ENCODE measurements around the gene DBET. TPM values are rescaled to one million over a fixed set of nuclear protein-coding genes. Genes with fewer than 3 reads are reported as not detected.
"Not testable (repeated sequence)": the region's sequence is repeated elsewhere in the genome, so short reads cannot be mapped to it uniquely, and the experiment has no call there.

The DBET gene
- total RNA-seq, 1 experiment from 2014 or later: not detected

DNA sequence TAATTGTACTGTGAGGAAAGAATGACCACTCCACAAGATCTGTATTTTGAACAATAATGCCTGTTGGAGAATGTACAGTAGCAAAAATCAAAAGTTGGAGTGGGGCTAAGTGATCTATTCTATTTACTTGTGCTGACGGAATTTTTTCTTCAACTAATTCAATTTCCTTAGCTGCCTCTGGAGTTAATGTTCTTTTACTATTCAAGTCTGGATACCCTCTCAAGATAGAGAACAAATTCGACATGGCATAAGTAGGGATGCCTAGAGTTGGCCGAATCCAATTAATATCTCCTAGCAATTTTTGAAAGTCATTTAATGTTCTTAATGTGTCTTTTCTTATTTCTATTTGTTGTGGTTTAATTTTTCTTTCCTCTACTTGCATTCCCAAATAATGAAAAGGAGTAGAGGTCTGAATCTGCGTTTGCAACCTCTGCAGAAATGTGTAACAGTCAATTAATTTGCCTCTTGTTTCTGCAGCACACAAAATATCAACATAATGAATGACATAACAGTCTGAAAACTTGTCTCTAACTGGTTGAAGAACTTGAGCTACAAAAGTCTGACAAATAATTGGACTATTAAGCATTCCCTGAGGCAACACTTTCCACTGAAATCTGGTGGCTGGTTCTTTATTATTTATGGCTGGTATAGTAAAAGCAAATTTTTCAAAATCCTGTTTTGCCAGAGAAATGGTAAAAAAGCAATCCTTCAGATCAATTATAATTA, 46.4 kb downstream of the DBET start:
- H3K9me3 ChIP-seq; H3K4me3 ChIP-seq (ENCODE audit: low read depth, low read length); H3K27ac Mint-ChIP-seq (ENCODE audit: unreplicated experiment); intact Hi-C loops (cut with micrococcal nuclease; ENCODE audit: unreplicated experiment); POLR2A ChIA-PET; CTCF ChIA-PET; H3K4me1 Mint-ChIP-seq (ENCODE audit: low read depth, unreplicated experiment); H3K4me3 Mint-ChIP-seq (ENCODE audit: unreplicated experiment); H3K27me3 ChIP-seq (replicated peaks; ENCODE audit: control insufficient read depth, insufficient read depth, low read length); H3K27me3 Mint-ChIP-seq (ENCODE audit: insufficient read depth, unreplicated experiment); H3K36me3 Mint-ChIP-seq (ENCODE audit: insufficient read depth, unreplicated experiment); H3K9me3 Mint-ChIP-seq (ENCODE audit: unreplicated experiment); BruUV-seq (replicated peaks); H3K36me3 ChIP-seq (ENCODE audit: control insufficient read depth, insufficient read depth, low read length); DNase-seq; H3K4me1 ChIP-seq: not testable (repeated sequence)

DNA sequence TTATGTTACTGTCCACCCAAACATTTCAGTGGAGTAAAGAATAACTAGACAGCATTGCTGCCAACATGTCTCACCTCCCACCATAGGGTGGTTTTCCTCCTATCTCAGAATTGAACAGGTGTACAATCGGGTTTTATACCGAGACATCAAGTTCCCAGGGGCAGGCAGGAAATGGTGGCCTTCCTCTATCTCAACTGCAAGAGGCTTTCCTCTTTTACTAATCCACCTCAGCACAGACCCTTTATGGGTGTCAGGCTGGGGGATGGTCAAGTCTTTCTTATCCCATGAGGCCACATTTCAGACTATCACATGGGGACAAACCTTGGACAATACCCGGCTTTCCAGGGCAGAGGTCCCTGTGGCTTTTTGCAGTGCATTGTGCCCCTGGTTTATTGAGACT, 48.6 kb downstream of the DBET start:
- DNase-seq; H3K27ac Mint-ChIP-seq (ENCODE audit: unreplicated experiment); POLR2A ChIA-PET; H3K9me3 Mint-ChIP-seq (ENCODE audit: unreplicated experiment); H3K36me3 Mint-ChIP-seq (ENCODE audit: insufficient read depth, unreplicated experiment); H3K9me3 ChIP-seq; H3K4me1 ChIP-seq; H3K4me1 Mint-ChIP-seq (ENCODE audit: low read depth, unreplicated experiment); H3K4me3 ChIP-seq (ENCODE audit: low read depth, low read length); H3K4me3 Mint-ChIP-seq (ENCODE audit: unreplicated experiment); BruUV-seq (replicated peaks); H3K36me3 ChIP-seq (ENCODE audit: control insufficient read depth, insufficient read depth, low read length); H3K27me3 Mint-ChIP-seq (ENCODE audit: insufficient read depth, unreplicated experiment); CTCF ChIA-PET; intact Hi-C loops (cut with micrococcal nuclease; ENCODE audit: unreplicated experiment); H3K27me3 ChIP-seq (replicated peaks; ENCODE audit: control insufficient read depth, insufficient read depth, low read length): not testable (repeated sequence)

DNA sequence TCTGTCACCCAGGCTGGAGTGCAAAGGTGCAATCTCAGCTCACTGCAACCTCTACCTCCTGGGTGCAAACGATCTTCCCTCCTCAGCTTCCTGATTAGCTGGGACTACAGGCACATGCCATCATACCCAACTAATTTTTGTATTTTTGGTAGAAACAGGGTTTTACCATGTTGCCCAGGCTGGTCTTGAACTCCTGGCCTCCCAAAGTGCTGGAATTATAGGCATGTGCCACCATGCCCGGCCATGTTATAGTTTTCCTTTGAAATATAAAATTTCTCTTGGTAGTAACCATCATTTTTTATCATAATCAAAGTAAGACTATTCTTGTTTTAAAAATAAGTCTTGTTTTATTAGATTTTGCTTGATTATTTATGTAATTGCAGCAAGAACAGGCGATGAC, 50.7 kb downstream of the DBET start:
- H3K9me3 Mint-ChIP-seq (ENCODE audit: unreplicated experiment); H3K36me3 Mint-ChIP-seq (ENCODE audit: insufficient read depth, unreplicated experiment); BruUV-seq (replicated peaks); H3K27me3 ChIP-seq (replicated peaks; ENCODE audit: control insufficient read depth, insufficient read depth, low read length); H3K4me1 ChIP-seq; H3K27ac Mint-ChIP-seq (ENCODE audit: unreplicated experiment); DNase-seq; H3K27me3 Mint-ChIP-seq (ENCODE audit: insufficient read depth, unreplicated experiment); CTCF ChIA-PET; H3K4me3 Mint-ChIP-seq (ENCODE audit: unreplicated experiment); POLR2A ChIA-PET; intact Hi-C loops (cut with micrococcal nuclease; ENCODE audit: unreplicated experiment); H3K4me3 ChIP-seq (ENCODE audit: low read depth, low read length); H3K9me3 ChIP-seq; H3K36me3 ChIP-seq (ENCODE audit: control insufficient read depth, insufficient read depth, low read length); H3K4me1 Mint-ChIP-seq (ENCODE audit: low read depth, unreplicated experiment): not testable (repeated sequence)

Other genes starting within 250 kb of the DBET start
- gene FRG1, start 123.6 kb upstream of the DBET start, total RNA-seq (2022): 29.4 and 40.0 TPM in 2 replicates
- 0.23 TPM in 1 of 2 replicates, not detected in the other for gene FRG2, start 37.2 kb upstream of the DBET start, total RNA-seq (2022)
- not detected in 2 replicates for gene DUX4, start 109.3 kb downstream of the DBET start, total RNA-seq (2022)